ENCODE measurements around the gene LIF.
"Not testable (repeated sequence)": the region's sequence is repeated elsewhere in the genome, so short reads cannot be mapped to it uniquely, and the experiment has no call there.

LIF gene

DNA sequence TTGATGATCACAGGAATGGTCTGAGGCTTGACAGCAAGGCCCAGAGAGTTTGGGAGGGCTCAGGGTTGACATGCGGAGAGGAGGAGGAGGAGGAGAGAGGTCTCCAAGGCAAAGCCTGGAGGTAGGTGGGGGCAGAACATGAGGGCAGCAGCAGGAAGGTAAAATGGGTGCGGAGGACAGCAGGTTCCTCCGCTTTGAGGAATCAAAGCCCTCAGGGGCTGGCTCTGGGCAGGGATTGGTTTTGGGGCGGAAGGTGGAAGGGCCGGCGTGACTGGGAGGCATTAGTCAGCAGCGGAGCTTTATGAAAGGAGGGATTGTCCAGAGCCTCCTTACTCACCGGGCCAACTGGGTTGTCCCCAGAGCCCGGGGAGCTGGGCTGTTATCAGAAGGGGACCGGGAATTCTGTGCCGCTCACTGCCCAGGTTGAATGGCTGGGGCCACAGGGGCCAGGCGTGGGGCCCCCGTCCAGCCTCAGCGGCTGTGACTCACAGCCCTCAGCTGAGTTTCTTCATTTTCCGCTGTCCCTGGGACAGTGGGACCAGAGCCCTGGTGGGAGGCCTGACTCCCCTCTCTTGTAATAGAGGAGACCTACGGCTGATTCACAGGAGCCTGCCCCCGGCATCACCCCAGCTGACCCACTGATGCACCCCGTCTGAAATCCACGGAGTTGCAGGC lies 36.2 kb downstream of the LIF start:
- no peaks in the 10 kb centered on the region for H3K36me3 ChIP-seq (ENCODE audit: control insufficient read depth, insufficient read depth, low read length)
- H3K4me1 ChIP-seq (ENCODE audit: control insufficient read depth, insufficient read depth, low read length), result peaks cover 13% of the 10 kb centered on the region
- H3K27me3 ChIP-seq (ENCODE audit: control insufficient read depth, insufficient read depth, low read length), result no peaks in the 10 kb centered on the region
- no peaks in the 10 kb centered on the region for H3K9me3 ChIP-seq (ENCODE audit: control insufficient read depth, insufficient read depth, low read length)
- H3K27ac ChIP-seq (ENCODE audit: low read depth, low read length), result peak overlapping the region; percentile 40
- no peak overlapping the region for H3K9ac ChIP-seq (ENCODE audit: low read depth, low read length)
- H3K4me3 ChIP-seq (ENCODE audit: low read depth, low read length), result no peak overlapping the region

DNA sequence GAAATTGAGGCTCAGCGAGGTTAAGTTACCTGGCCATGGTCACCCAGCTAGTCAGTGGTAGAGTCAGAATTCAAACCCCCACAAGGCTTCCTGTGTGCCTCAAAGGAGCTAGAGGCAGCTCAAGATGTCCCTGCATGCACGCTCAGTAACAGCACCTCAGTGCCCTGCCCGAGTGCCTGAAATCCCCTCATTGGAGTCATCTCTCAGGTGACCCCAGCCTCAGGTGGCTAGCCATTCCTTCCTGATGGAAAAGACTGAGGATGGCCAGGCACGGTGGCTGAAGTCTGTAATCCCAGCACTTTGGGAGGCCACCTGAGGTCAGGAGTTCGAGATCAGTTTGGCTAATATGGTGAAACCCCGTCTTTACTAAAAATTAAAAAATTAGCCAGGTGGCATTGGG lies 36.9 kb downstream of the LIF start:
- H3K4me3 ChIP-seq (ENCODE audit: low read depth, low read length), result no peak overlapping the region
- H3K36me3 ChIP-seq (ENCODE audit: control insufficient read depth, insufficient read depth, low read length), result no peaks in the 10 kb centered on the region
- no peaks in the 10 kb centered on the region for H3K9me3 ChIP-seq (ENCODE audit: control insufficient read depth, insufficient read depth, low read length)
- no peak overlapping the region for H3K27ac ChIP-seq (ENCODE audit: low read depth, low read length)
- peaks cover 10% of the 10 kb centered on the region for H3K4me1 ChIP-seq (ENCODE audit: control insufficient read depth, insufficient read depth, low read length)
- no peak overlapping the region for H3K9ac ChIP-seq (ENCODE audit: low read depth, low read length)
- no peaks in the 10 kb centered on the region for H3K27me3 ChIP-seq (ENCODE audit: control insufficient read depth, insufficient read depth, low read length)

DNA sequence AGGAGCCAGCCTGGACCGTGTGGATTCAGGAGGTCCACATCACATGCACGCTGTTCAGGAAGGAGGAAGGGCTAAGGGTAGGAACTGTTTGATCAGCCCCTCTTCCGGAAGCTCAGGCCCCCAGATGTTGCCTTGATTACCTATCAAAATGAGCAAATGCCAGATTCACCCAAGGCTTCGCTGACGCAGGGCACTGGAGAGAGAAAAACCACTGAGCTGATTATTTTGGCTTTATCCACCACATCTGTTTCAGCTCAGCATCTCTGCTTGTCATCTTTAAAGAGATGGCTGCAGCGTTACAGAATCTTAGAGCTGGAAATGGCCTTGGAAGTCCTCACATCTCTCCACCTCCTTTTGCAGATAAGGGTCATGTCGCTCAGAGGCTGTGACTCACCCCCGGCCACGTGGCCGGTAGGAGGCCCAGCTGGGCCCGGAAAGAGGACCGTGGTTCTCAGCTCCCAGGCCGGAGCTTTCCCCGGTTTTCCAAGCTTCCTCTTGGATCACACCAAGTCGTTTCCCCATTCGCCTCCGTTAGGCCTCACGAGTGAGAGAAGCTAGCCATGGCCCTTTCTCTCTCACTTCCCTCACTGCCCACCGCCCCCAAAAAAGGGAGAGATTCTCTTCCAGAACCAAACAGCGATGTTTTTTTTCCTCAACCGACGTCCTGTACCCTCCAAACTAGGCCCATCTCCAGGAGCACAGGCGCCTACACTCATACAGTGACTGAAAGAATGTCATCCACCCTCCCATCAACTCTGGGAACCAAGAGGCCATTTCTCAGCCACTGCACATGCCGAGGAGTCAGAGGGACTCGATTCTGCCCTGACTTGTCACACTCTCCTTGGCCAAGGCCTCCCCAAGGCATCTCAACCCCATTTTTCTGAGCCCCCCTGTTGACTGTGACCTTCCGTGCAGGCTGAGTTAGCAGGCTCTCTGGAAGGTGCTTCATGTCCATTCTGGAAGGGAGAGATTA lies 37.6 kb downstream of the LIF start:
- no peaks in the 10 kb centered on the region for H3K36me3 ChIP-seq (ENCODE audit: control insufficient read depth, insufficient read depth, low read length)
- no peak overlapping the region for H3K4me3 ChIP-seq (ENCODE audit: low read depth, low read length)
- no peaks in the 10 kb centered on the region for H3K9me3 ChIP-seq (ENCODE audit: control insufficient read depth, insufficient read depth, low read length)
- H3K27me3 ChIP-seq (ENCODE audit: control insufficient read depth, insufficient read depth, low read length), result no peaks in the 10 kb centered on the region
- H3K4me1 ChIP-seq (ENCODE audit: control insufficient read depth, insufficient read depth, low read length), result peaks cover 7% of the 10 kb centered on the region; the same call in 1 of the 2 replicates
- no peak overlapping the region for H3K27ac ChIP-seq (ENCODE audit: low read depth, low read length)
- no peak overlapping the region for H3K9ac ChIP-seq (ENCODE audit: low read depth, low read length)

DNA sequence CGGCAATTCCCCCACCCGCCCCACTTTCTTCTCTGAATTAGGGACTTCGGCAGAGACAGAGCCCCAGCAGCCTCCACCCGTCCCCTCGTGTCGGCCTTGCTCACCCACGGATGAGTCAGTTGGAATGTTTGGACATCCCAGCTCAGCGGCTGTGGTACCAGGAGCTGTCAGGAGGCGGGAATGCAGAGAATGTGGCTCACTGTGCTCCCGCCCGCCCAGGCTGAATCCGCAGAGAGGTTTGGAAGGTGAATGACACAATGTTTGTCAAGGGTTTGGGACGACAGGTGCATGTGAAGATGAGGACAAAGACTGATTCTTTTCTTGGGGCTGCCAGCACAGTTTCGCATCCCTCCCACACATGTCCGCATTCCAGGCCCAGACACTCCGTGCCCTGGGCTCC lies 39.6 kb downstream of the LIF start:
- Histone ChIP-seq H3K9me3 (ENCODE audit: control insufficient read depth, insufficient read depth, low read length) (no peaks in the 10 kb centered on the region), H3K4me3 (ENCODE audit: low read depth, low read length) (no peak overlapping the region), H3K27ac (ENCODE audit: low read depth, low read length) (no peak overlapping the region), H3K9ac (ENCODE audit: low read depth, low read length) (no peak overlapping the region), H3K4me1 (ENCODE audit: control insufficient read depth, insufficient read depth, low read length) (peaks cover 13% of the 10 kb centered on the region; the same call in 1 of the 2 replicates), H3K36me3 (ENCODE audit: control insufficient read depth, insufficient read depth, low read length) (no peaks in the 10 kb centered on the region), H3K27me3 (ENCODE audit: control insufficient read depth, insufficient read depth, low read length) (no peaks in the 10 kb centered on the region)

DNA sequence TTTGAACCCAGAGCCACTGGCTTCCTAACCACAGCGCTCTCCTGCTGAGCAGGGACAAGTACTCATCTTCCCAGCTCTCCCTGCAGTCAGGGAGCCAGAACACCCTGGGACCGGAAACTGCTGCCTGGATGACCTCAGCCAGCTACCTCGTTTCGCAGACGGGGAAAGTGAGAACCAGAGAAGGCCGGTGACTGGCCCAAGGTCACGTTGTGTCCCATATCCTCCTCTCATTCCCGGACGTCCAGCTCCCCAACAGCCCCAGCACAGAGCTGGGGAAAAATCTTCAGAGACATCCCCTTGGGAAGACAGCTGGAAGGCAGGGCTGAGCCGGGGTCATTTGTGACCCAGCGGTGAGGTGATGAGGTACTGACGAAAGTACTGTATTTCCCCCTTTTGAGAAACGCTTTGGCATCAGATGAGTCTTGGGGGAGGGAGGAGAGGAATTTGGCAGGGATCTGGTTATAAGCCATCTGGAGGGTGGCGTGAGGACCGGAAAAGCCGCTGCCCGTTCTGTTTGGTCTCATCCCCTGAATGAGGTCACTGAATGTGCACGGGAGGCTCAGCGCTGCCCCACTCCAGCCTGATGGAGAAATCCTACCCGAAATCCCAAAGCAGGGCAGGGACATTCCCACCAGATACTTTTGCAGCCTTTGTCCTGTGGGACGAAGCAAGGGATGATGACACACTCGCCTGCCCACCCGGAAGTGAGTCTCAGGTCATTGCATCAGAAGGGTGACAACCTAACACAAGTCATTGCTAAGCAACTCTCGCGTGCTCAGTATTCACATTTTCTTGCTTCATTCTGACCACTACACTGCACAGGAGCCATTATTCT lies 41.1 kb downstream of the LIF start:
- no peaks in the 10 kb centered on the region for H3K9me3 ChIP-seq (ENCODE audit: control insufficient read depth, insufficient read depth, low read length)
- H3K9ac ChIP-seq (ENCODE audit: low read depth, low read length), result no peak overlapping the region
- no peaks in the 10 kb centered on the region for H3K27me3 ChIP-seq (ENCODE audit: control insufficient read depth, insufficient read depth, low read length)
- H3K36me3 ChIP-seq (ENCODE audit: control insufficient read depth, insufficient read depth, low read length), result no peaks in the 10 kb centered on the region
- H3K27ac ChIP-seq (ENCODE audit: low read depth, low read length), result no peak overlapping the region
- H3K4me3 ChIP-seq (ENCODE audit: low read depth, low read length), result no peak overlapping the region
- H3K4me1 ChIP-seq (ENCODE audit: control insufficient read depth, insufficient read depth, low read length), result peaks cover 13% of the 10 kb centered on the region; the same call in 1 of the 2 replicates

DNA sequence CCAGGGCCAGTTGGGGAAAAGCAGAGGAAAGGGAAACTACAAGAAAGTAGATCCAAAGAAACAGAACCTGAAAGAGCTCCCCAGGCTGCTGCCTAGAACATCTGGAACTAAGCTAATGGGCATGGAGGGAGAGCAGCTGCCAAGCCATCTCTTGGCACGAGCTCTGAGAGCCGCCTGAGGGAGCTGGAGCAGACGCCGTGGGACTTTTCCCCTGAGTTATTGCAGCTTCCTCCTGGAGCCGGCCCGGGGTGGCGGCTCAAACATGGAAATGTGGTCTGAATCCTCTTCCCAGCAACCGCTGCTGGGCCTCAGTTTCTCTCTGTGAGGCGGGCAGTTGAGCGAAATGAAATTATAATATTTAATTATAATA lies 41.8 kb downstream of the LIF start:
- Histone ChIP-seq H3K27me3 (ENCODE audit: control insufficient read depth, insufficient read depth, low read length) (no peaks in the 10 kb centered on the region), H3K27ac (ENCODE audit: low read depth, low read length) (no peak overlapping the region), H3K4me3 (ENCODE audit: low read depth, low read length) (no peak overlapping the region), H3K9ac (ENCODE audit: low read depth, low read length) (no peak overlapping the region), H3K9me3 (ENCODE audit: control insufficient read depth, insufficient read depth, low read length) (no peaks in the 10 kb centered on the region), H3K4me1 (ENCODE audit: control insufficient read depth, insufficient read depth, low read length) (peaks cover 9% of the 10 kb centered on the region; the same call in 1 of the 2 replicates), H3K36me3 (ENCODE audit: control insufficient read depth, insufficient read depth, low read length) (no peaks in the 10 kb centered on the region)

DNA sequence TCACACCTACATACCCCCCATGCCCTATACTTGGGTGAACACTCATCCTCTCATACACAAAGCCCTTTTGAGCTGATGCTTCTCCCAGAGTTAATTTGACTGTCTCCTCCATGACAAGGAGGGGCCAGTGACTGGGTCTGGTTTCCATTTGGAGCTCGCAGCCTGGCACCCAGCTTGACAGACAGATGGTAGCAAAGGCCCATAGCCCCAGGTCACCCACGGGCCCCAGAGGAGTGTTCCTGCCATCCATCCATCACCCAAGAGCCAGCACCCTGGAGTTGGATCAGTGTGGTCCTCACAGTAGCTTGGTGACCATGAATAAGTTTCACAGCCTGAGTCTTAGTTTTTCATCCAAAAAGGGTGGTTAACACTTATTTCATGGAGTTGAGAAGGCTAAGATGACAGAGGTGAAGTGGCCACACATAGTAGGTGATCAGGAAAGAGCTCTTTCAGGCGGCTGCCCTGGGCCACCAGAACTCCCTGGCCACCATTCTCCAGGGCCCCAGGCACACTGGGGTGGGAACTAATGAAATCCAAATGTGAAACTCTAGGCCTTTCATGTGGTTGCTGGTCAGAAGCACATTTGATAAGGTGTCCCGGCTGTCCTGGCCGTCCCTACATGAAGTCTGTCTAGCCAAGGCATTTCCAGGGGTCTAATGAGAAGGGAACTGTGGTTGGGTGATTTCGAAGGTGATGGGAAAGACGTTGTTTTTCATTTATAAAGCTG lies 42.4 kb downstream of the LIF start:
- Histone ChIP-seq H3K27me3 (ENCODE audit: control insufficient read depth, insufficient read depth, low read length) (no peaks in the 10 kb centered on the region), H3K36me3 (ENCODE audit: control insufficient read depth, insufficient read depth, low read length) (no peaks in the 10 kb centered on the region), H3K4me3 (ENCODE audit: low read depth, low read length) (no peak overlapping the region), H3K9ac (ENCODE audit: low read depth, low read length) (no peak overlapping the region), H3K4me1 (ENCODE audit: control insufficient read depth, insufficient read depth, low read length) (peaks cover 9% of the 10 kb centered on the region; the same call in 1 of the 2 replicates), H3K27ac (ENCODE audit: low read depth, low read length) (no peak overlapping the region), H3K9me3 (ENCODE audit: control insufficient read depth, insufficient read depth, low read length) (no peaks in the 10 kb centered on the region)

DNA sequence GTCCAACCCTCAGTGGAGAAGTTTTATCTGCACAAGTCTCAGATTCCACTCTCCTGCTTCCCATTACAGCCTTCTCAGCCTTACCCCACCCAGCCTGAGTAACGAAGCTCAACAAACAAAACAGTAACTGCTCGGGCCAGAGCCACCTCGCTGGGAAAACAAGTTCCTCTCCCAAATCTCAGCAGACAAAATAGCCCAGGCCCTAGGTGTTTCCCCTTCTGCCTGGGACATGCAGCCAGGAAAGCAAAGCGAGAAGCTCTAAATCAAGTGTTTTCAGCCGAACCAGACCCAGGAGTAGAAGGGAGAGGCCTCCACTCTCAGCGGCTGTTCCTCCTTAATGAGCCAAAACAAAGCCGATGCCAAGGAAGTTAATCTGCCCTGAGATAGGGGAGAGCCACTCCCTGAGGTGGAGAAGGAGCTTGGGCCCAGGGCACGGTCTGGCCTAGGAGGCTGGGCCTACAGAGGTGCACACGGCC lies 44.0 kb downstream of the LIF start:
- Histone ChIP-seq H3K9ac (ENCODE audit: low read depth, low read length) (no peak overlapping the region), H3K27me3 (ENCODE audit: control insufficient read depth, insufficient read depth, low read length) (no peaks in the 10 kb centered on the region), H3K9me3 (ENCODE audit: control insufficient read depth, insufficient read depth, low read length) (no peaks in the 10 kb centered on the region), H3K36me3 (ENCODE audit: control insufficient read depth, insufficient read depth, low read length) (no peaks in the 10 kb centered on the region), H3K4me1 (ENCODE audit: control insufficient read depth, insufficient read depth, low read length) (peaks cover 9% of the 10 kb centered on the region; the same call in 1 of the 2 replicates), H3K27ac (ENCODE audit: low read depth, low read length) (no peak overlapping the region), H3K4me3 (ENCODE audit: low read depth, low read length) (no peak overlapping the region)

DNA sequence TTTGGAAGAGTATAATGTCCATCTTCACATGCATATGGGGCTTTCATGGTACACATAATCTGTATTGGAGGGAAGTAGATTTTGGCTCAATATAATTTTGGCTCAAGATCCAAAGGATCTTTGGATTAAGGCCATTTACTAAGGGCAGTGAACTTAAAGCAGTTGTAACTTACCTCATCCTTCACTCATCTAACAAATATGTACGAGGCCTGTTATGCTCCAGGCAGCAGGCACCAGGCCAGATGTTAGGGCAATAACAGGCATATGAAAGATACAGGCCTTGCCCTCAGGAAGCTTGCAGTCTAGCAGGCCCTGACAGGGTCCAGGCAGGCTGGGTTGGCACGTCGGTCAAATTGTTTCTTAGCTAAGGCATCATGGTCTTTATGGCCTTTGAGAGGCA lies 44.6 kb downstream of the LIF start:
- Histone ChIP-seq H3K4me3 (ENCODE audit: low read depth, low read length) (no peak overlapping the region), H3K36me3 (ENCODE audit: control insufficient read depth, insufficient read depth, low read length) (no peaks in the 10 kb centered on the region), H3K9me3 (ENCODE audit: control insufficient read depth, insufficient read depth, low read length) (no peaks in the 10 kb centered on the region), H3K27ac (ENCODE audit: low read depth, low read length) (no peak overlapping the region), H3K27me3 (ENCODE audit: control insufficient read depth, insufficient read depth, low read length) (no peaks in the 10 kb centered on the region), H3K9ac (ENCODE audit: low read depth, low read length) (no peak overlapping the region), H3K4me1 (ENCODE audit: control insufficient read depth, insufficient read depth, low read length) (peaks cover 10% of the 10 kb centered on the region)

DNA sequence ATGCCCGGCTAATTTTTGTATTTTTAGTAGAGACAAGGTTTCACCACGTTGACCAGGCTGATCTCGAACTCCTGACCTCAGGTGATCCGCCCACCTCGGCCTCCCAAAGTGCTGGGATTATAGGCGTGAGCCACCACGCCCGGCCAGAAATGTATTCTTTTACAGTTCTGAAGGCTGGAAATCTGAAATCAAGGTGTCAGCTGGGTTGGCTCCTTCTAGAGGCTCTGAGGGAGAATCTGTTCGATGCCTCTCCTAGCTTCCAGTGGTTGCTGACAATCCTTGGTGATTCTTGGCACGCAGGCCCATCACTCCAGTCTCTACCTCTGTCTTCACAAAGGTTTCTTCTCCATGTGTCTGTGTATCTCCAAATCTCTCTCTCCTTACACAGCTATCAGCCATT lies 45.7 kb downstream of the LIF start:
- H3K9me3 ChIP-seq (ENCODE audit: control insufficient read depth, insufficient read depth, low read length); H3K36me3 ChIP-seq (ENCODE audit: control insufficient read depth, insufficient read depth, low read length); H3K27ac ChIP-seq (ENCODE audit: low read depth, low read length); H3K4me3 ChIP-seq (ENCODE audit: low read depth, low read length); H3K27me3 ChIP-seq (ENCODE audit: control insufficient read depth, insufficient read depth, low read length); H3K9ac ChIP-seq (ENCODE audit: low read depth, low read length): not testable (repeated sequence)
- peaks cover 20% of the 10 kb centered on the region for H3K4me1 ChIP-seq (ENCODE audit: control insufficient read depth, insufficient read depth, low read length)

All from HUES48 (cell line).